HepG2 (cell line): ENCODE data around the gene ACSL5. TPM values are rescaled to one million over a fixed set of nuclear protein-coding genes. Genes with fewer than 3 reads are reported as not detected.

Source experiments
- ERF ChIP-seq: IDR thresholded peaks from 2 replicates; pipeline ENCODE4 v1.6.1; 2018; ENCODE audit warnings: missing biosample characterization, missing genetic modification reagents
- JUNB ChIP-seq: sonication (generic); formaldehyde crosslinking; IDR thresholded peaks from 2 replicates; pipeline ENCODE4 v1.8.0; 2022; ENCODE audit warnings: missing genetic modification reagents, mild to moderate bottlenecking, borderline replicate concordance
- KAT8 ChIP-seq: IDR thresholded peaks from 2 replicates; pipeline ENCODE4 v1.6.1; 2016; ENCODE audit warnings: missing genetic modification reagents, missing compliant biosample characterization
- MAFG ChIP-seq: sonication (generic); formaldehyde crosslinking; IDR thresholded peaks from 2 replicates; pipeline ENCODE4 v1.5.1; 2020; ENCODE audit warnings: mild to moderate bottlenecking, missing genetic modification reagents
- PCBP1 ChIP-seq: fragments of 200-400 bp; formaldehyde crosslinking; IDR thresholded peaks from 2 replicates; pipeline ENCODE4 v1.6.1; 2017; ENCODE audit warnings: mild to moderate bottlenecking, low read depth, low read length, borderline replicate concordance
- PRDM4 ChIP-seq: sonication (generic); formaldehyde crosslinking; IDR thresholded peaks from 2 replicates; pipeline ENCODE4 v1.9.0; 2021; ENCODE audit warnings: missing genetic modification reagents, borderline replicate concordance
- SP140L ChIP-seq: sonication (generic); formaldehyde crosslinking; IDR thresholded peaks from 2 replicates; pipeline ENCODE4 v1.4.0; 2020; ENCODE audit warnings: missing genetic modification reagents, borderline replicate concordance
- SYNCRIP ChIP-seq: fragments of 200-400 bp; formaldehyde crosslinking; IDR thresholded peaks from 2 replicates; pipeline ENCODE4 v1.6.1; 2018; ENCODE audit warnings: mild to moderate bottlenecking, low read depth, low read length; ENCODE audit not compliant: insufficient read depth
- TRIM24 ChIP-seq: sonication (generic); formaldehyde crosslinking; IDR thresholded peaks from 2 replicates; pipeline ENCODE4 v1.8.0; 2022; ENCODE audit warnings: mild to moderate bottlenecking, missing genetic modification reagents
- ZFP82 ChIP-seq: sonication (generic); formaldehyde crosslinking; IDR thresholded peaks from 2 replicates; pipeline ENCODE4 v1.5.1; 2020; ENCODE audit warnings: mild to moderate bottlenecking, missing genetic modification reagents, borderline replicate concordance
- ZKSCAN5 ChIP-seq: sonication (generic); formaldehyde crosslinking; IDR thresholded peaks from 2 replicates; pipeline ENCODE4 v1.5.1; 2020; ENCODE audit warnings: mild to moderate bottlenecking, missing genetic modification reagents
- ZMYM4 ChIP-seq: sonication (generic); formaldehyde crosslinking; IDR thresholded peaks from 2 replicates; pipeline ENCODE4 v1.8.1; 2023; ENCODE audit warnings: mild to moderate bottlenecking, missing genetic modification reagents
- ZNF501 ChIP-seq: sonication (generic); formaldehyde crosslinking; IDR thresholded peaks from 2 replicates; pipeline ENCODE4 v1.5.1; 2020; ENCODE audit warnings: mild to moderate bottlenecking, moderate library complexity, missing genetic modification reagents
- ZNF720 ChIP-seq: sonication (generic); formaldehyde crosslinking; IDR thresholded peaks from 2 replicates; pipeline ENCODE4 v1.4.0; 2020; ENCODE audit warnings: missing genetic modification reagents
- ZNF749 ChIP-seq: sonication (generic); formaldehyde crosslinking; IDR thresholded peaks from 2 replicates; pipeline ENCODE4 v1.8.0; 2022; ENCODE audit warnings: mild to moderate bottlenecking, missing genetic modification reagents, moderate library complexity, borderline replicate concordance
- ZNF761 ChIP-seq: sonication (generic); formaldehyde crosslinking; conservative IDR thresholded peaks from 2 replicates; pipeline ENCODE4 v1.4.0; 2020; ENCODE audit warnings: mild to moderate bottlenecking, missing genetic modification reagents
- ZNF879 ChIP-seq: sonication (generic); formaldehyde crosslinking; IDR thresholded peaks from 2 replicates; pipeline ENCODE4 v1.8.1; 2023; ENCODE audit warnings: missing genetic modification reagents
- polyA plus RNA-seq, 8 experiments: library from polyadenylated mRNA; depleted of rRNA in 3 of 8; stranded (reverse) in 7 of 8; unstranded in 1 of 8; fragments of >200 nt; fragmentation: Illumina TruSeq in 4 of 8; extraction: Trizol in 4 of 8; gene quantifications; 2 replicates each; pipeline versions ENCODE4 v1.2.1 to v1.2.3, GENCODE V29; 2011 to 2016; ENCODE audit warnings: low read depth in 4 of 8, missing spikeins in 1 of 8, mixed read lengths in 1 of 8; ENCODE audit not compliant: insufficient read depth in 1 of 8
- total RNA-seq, 5 experiments: library from RNA; depleted of rRNA; stranded (reverse); fragments of >200 nt; fragmentation: Illumina TruSeq; extraction: Trizol; gene quantifications; 2 replicates each; pipeline ENCODE4 v1.2.3, GENCODE V29; 2016; ENCODE audit warnings: low read depth in 1 of 5
- TF ChIP-seq, protein P1 (sequence below): sonication (generic); formaldehyde crosslinking; IDR thresholded peaks from 2 replicates; pipeline ENCODE4 v1.5.1; 2020; ENCODE audit warnings: mild to moderate bottlenecking, missing genetic modification reagents, moderate library complexity

ACSL5 gene
- total and polyA plus RNA-seq, 2 of the 13 experiments (the other 11 are each of a cell fraction or from before 2014, with no cell fraction given), result 56.4 to 82.5 TPM

DNA sequence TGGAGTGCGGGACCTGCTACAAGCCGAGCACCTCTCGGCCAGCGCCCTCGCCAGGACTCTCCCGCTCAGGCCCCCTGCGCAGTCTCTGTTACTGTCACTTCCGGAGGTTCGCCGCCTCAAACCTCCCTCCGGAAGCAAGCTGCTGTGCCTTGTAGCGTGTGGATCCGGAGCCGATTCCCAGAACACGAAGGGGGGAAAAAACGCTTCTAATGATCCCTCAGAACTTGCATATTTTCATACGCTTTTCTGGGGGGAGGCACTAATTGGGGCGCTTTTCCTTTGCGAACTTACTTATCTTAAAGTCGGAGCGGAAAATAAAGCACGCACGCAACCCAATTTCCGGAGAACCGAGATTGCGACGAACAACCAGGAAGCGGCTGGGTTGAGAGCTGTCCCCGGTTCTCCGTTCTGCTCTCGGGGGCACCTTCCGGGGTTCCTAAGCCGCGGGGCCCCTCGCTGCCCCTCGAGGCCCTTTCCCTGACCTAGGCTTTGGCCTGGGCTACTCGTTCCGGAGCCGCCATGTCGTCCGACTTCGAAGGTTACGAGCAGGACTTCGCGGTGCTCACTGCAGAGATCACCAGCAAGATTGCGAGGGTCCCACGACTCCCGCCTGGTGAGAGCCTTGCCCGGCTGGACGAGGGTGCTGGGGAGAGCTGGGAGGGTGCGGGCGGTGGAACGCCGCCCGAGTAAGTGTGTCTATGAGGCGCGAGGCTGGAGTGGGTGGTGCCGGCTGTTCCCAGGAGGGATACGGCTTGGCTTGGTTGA, 73.1 kb downstream of the ACSL5 start, which contains the start of the genes VTI1A and ZDHHC6 (continued):
- TF ChIP-seq, protein P1, sequence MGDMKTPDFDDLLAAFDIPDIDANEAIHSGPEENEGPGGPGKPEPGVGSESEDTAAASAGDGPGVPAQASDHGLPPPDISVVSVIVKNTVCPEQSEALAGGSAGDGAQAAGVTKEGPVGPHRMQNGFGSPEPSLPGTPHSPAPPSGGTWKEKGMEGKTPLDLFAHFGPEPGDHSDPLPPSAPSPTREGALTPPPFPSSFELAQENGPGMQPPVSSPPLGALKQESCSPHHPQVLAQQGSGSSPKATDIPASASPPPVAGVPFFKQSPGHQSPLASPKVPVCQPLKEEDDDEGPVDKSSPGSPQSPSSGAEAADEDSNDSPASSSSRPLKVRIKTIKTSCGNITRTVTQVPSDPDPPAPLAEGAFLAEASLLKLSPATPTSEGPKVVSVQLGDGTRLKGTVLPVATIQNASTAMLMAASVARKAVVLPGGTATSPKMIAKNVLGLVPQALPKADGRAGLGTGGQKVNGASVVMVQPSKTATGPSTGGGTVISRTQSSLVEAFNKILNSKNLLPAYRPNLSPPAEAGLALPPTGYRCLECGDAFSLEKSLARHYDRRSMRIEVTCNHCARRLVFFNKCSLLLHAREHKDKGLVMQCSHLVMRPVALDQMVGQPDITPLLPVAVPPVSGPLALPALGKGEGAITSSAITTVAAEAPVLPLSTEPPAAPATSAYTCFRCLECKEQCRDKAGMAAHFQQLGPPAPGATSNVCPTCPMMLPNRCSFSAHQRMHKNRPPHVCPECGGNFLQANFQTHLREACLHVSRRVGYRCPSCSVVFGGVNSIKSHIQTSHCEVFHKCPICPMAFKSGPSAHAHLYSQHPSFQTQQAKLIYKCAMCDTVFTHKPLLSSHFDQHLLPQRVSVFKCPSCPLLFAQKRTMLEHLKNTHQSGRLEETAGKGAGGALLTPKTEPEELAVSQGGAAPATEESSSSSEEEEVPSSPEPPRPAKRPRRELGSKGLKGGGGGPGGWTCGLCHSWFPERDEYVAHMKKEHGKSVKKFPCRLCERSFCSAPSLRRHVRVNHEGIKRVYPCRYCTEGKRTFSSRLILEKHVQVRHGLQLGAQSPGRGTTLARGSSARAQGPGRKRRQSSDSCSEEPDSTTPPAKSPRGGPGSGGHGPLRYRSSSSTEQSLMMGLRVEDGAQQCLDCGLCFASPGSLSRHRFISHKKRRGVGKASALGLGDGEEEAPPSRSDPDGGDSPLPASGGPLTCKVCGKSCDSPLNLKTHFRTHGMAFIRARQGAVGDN (CRISPR knock-in tag), result peak; percentile 84
- TF ChIP-seq SP140L (CRISPR knock-in tag) (no peak), ZNF749 (CRISPR knock-in tag) (no peak), ERF (no peak), JUNB (CRISPR knock-in tag) (no peak), PCBP1 (peak; percentile 85; the same call in 1 of the 2 replicates), SYNCRIP (no peak), ZNF720 (CRISPR knock-in tag) (no peak), KAT8 (CRISPR knock-in tag) (peak; percentile 94), TRIM24 (CRISPR knock-in tag) (no peak), ZFP82 (peak; percentile 92; the same call in 1 of the 2 replicates), ZNF761 (CRISPR knock-in tag) (0 out of 2 replicates have a peak, but pooled peaks have one; percentile 79), ZKSCAN5 (CRISPR knock-in tag) (no peak), ZNF501 (peak; percentile 91), ZMYM4 (CRISPR knock-in tag) (no peak), MAFG (CRISPR knock-in tag) (no peak), PRDM4 (CRISPR knock-in tag) (no peak), ZNF879 (CRISPR knock-in tag) (0 out of 2 replicates have a peak, but pooled peaks have one; percentile 23)
